ENCODE results near the gene ABCG1. TPM values are rescaled to one million over a fixed set of nuclear protein-coding genes. Genes with fewer than 3 reads are reported as not detected.
A peak's percentile ranks its signal among the peaks of the same experiment; 100 is the strongest.

ABCG1 gene
- total RNA-seq, 1 experiment from 2014 or later, result not detected

- Histone ChIP-seq H3K4me3 (ENCODE audit: low read depth, low read length) (no peak overlapping the region), H3K36me3 (ENCODE audit: control insufficient read depth, insufficient read depth, low read length) (no peaks in the 10 kb centered on the region; the same call in 1 of the 2 replicates), H3K27me3 (replicated peaks; ENCODE audit: control insufficient read depth, insufficient read depth, low read length) (no peaks in the 10 kb centered on the region), H3K4me1 (no peaks in the 10 kb centered on the region; the same call in 1 of the 2 replicates), H3K9me3 (no peaks in the 10 kb centered on the region)
- Mint-ChIP-seq H3K27me3 (ENCODE audit: insufficient read depth, unreplicated experiment) (peaks cover 3% of the 10 kb centered on the region), H3K4me3 (ENCODE audit: unreplicated experiment) (no peak overlapping the region), H3K36me3 (ENCODE audit: insufficient read depth, unreplicated experiment) (no peaks in the 10 kb centered on the region), H3K9me3 (ENCODE audit: unreplicated experiment) (no peaks in the 10 kb centered on the region), H3K27ac (ENCODE audit: unreplicated experiment) (no peak overlapping the region), H3K4me1 (ENCODE audit: low read depth, unreplicated experiment) (no peaks in the 10 kb centered on the region)
- intact Hi-C loops (cut with micrococcal nuclease; ENCODE audit: unreplicated experiment), result no loop called here
- CTCF ChIA-PET, result interaction anchor here (1.1 to 2.9 kb wide), 2 partner anchors 23 to 73 kb away, joined by 5 to 15 read pairs; no protein-coding TSS in a partner anchor
- BruUV-seq (replicated peaks), result no TSS peak
- TF ChIP-seq CTCF (IDR thresholded peaks at IDR 0.05; ENCODE audit: insufficient read depth in 1 of 2, low read depth in 1 of 2, low read length in 1 of 2, severe bottlenecking in 1 of 2, unreplicated experiment in 1 of 2), result no peak
- DNase-seq, result no peak
- POLR2A ChIA-PET, result no interaction called here
Measured at GRCh38 chr21:42308161-42308913, 89.4 kb downstream of the ABCG1 start.

- no TSS peak for BruUV-seq (replicated peaks)
- CTCF ChIA-PET, result interaction anchor here (0.5 to 2.9 kb wide), 15 partner anchors 12 to 1575 kb away, joined by 3 to 15 read pairs (median 5); no protein-coding TSS in a partner anchor
- Histone ChIP-seq H3K36me3 (ENCODE audit: control insufficient read depth, insufficient read depth, low read length) (no peaks in the 10 kb centered on the region; the same call in 1 of the 2 replicates), H3K9me3 (no peaks in the 10 kb centered on the region), H3K4me1 (peaks cover 2% of the 10 kb centered on the region; the same call in 1 of the 2 replicates), H3K4me3 (ENCODE audit: low read depth, low read length) (no peak overlapping the region), H3K27me3 (replicated peaks; ENCODE audit: control insufficient read depth, insufficient read depth, low read length) (no peaks in the 10 kb centered on the region)
- Mint-ChIP-seq H3K27ac (ENCODE audit: unreplicated experiment) (no peak overlapping the region), H3K4me3 (ENCODE audit: unreplicated experiment) (no peak overlapping the region), H3K4me1 (ENCODE audit: low read depth, unreplicated experiment) (no peaks in the 10 kb centered on the region), H3K36me3 (ENCODE audit: insufficient read depth, unreplicated experiment) (no peaks in the 10 kb centered on the region), H3K27me3 (ENCODE audit: insufficient read depth, unreplicated experiment) (peaks cover 3% of the 10 kb centered on the region), H3K9me3 (ENCODE audit: unreplicated experiment) (no peaks in the 10 kb centered on the region)
- POLR2A ChIA-PET, result no interaction called here
- DNase-seq, result no peak
- TF ChIP-seq CTCF (IDR thresholded peaks at IDR 0.05; ENCODE audit: insufficient read depth in 1 of 2, low read depth in 1 of 2, low read length in 1 of 2, severe bottlenecking in 1 of 2, unreplicated experiment in 1 of 2), result peak in 1 of 2 experiments; percentile 51
- intact Hi-C loops (cut with micrococcal nuclease; ENCODE audit: unreplicated experiment), result loop anchor here (1.0 kb wide), 2 partner anchors 72 to 141 kb away; no protein-coding TSS in a partner anchor
Measured at GRCh38 chr21:42308914-42309752, 90.2 kb downstream of the ABCG1 start.

GRCh38 chr21:42309753-42310213 is 90.8 kb downstream of the ABCG1 start:
- ChIA-PET CTCF (interaction anchor here (0.5 to 2.9 kb wide), 18 partner anchors 11 to 1575 kb away, joined by 3 to 15 read pairs (median 5); partner anchors contain the start of gene TFF1), POLR2A (no interaction called here)
- Histone ChIP-seq H3K9me3 (no peaks in the 10 kb centered on the region), H3K4me3 (ENCODE audit: low read depth, low read length) (no peak overlapping the region), H3K4me1 (peaks cover 8% of the 10 kb centered on the region), H3K27me3 (replicated peaks; ENCODE audit: control insufficient read depth, insufficient read depth, low read length) (no peaks in the 10 kb centered on the region), H3K36me3 (ENCODE audit: control insufficient read depth, insufficient read depth, low read length) (no peaks in the 10 kb centered on the region; the same call in 1 of the 2 replicates)
- peak; percentile 54 to 71 for DNase-seq
- H3K4me3 Mint-ChIP-seq (ENCODE audit: unreplicated experiment), result no peak overlapping the region
- H3K27me3 Mint-ChIP-seq (ENCODE audit: insufficient read depth, unreplicated experiment), result peaks cover 3% of the 10 kb centered on the region
- no peaks in the 10 kb centered on the region for H3K36me3 Mint-ChIP-seq (ENCODE audit: insufficient read depth, unreplicated experiment)
- no peak overlapping the region for H3K27ac Mint-ChIP-seq (ENCODE audit: unreplicated experiment)
- intact Hi-C loops (cut with micrococcal nuclease; ENCODE audit: unreplicated experiment), result loop anchor here (1.0 to 10.0 kb wide), 4 partner anchors 55 to 225 kb away; partner anchors contain the start of gene TFF1
- H3K9me3 Mint-ChIP-seq (ENCODE audit: unreplicated experiment), result no peaks in the 10 kb centered on the region
- H3K4me1 Mint-ChIP-seq (ENCODE audit: low read depth, unreplicated experiment), result no peaks in the 10 kb centered on the region
- BruUV-seq (replicated peaks), result no TSS peak
- TF ChIP-seq CTCF (IDR thresholded peaks at IDR 0.05; ENCODE audit: insufficient read depth in 1 of 2, low read depth in 1 of 2, low read length in 1 of 2, severe bottlenecking in 1 of 2, unreplicated experiment in 1 of 2), result peak; percentile 69 to 81

Data from Caco-2 (cell line).